Activated CD4-positive, alpha-beta T cell treated with anti-CD3 and anti-CD28 coated beads, Interleukin-2, amount 10 ng/mL, durations not matched to agents 24 days and 14 days (primary cell): ENCODE results near the gene DDIAS. TPM values are rescaled to one million over a fixed set of nuclear protein-coding genes. Genes with fewer than 3 reads are reported as not detected.
"Not testable (repeated sequence)": the region's sequence is repeated elsewhere in the genome, so short reads cannot be mapped to it uniquely, and the experiment has no call there.

Experiments
- DNase-seq: peaks from one replicate; pipeline ENCODE4 v3.0.0; 2022
- H3K27ac Mint-ChIP-seq: one replicate; pipeline ENCODE4 v1.8.0; 2022; ENCODE audit warnings: mild to moderate bottlenecking, mixed read lengths
- H3K27me3 Mint-ChIP-seq: one replicate; pipeline ENCODE4 v1.8.0; 2022; ENCODE audit warnings: mixed read lengths
- H3K36me3 Mint-ChIP-seq: one replicate; pipeline ENCODE4 v1.8.0; 2022; ENCODE audit warnings: low read depth, mild to moderate bottlenecking, mixed read lengths
- H3K4me1 Mint-ChIP-seq: one replicate; pipeline ENCODE4 v1.8.0; 2021; ENCODE audit warnings: mixed read lengths
- H3K4me3 Mint-ChIP-seq: one replicate; pipeline ENCODE4 v1.8.0; 2022; ENCODE audit warnings: mild to moderate bottlenecking, moderate library complexity, mixed read lengths
- H3K9me3 Mint-ChIP-seq: one replicate; pipeline ENCODE4 v1.8.0; 2021; ENCODE audit warnings: mixed read lengths
- intact Hi-C: fragments of 100-400 bp; cut with micrococcal nuclease; formaldehyde crosslinking; loops from one replicate; pipeline ENCODE4 v1.15.1; 2023
- total RNA-seq: library from RNA; stranded (reverse); gene quantifications from 2 replicates; pipeline ENCODE4 v1.2.3, GENCODE V29; 2022

The DDIAS gene
- total RNA-seq = 25.2 and 26.9 TPM in 2 replicates

- Mint-ChIP-seq H3K4me3 (peak within 1 kb of the TSS; percentile 92), H3K27me3 (no peaks in the 10 kb centered on the region), H3K9me3 (no peaks in the 10 kb centered on the region), H3K27ac (peak within 1 kb of the TSS; percentile 100), H3K36me3 (peaks cover 2% of the 10 kb centered on the region), H3K4me1 (peaks cover 48% of the 10 kb centered on the region)
- intact Hi-C loops = loop anchor here (1.0 to 5.0 kb wide), 9 partner anchors 19 to 385 kb away; partner anchors contain the start of genes ANKRD42, CCDC90B and RAB30
- peak; percentile 98 for DNase-seq
Measured at GRCh38 chr11:82901165-82901921, at the start of gene DDIAS. Gene DDIAS (plus strand): TSS chr11:82901736. CDS start chr11:82914739, 13,003 bp downstream.

- intact Hi-C loops = no loop called here
- no peaks in the 10 kb centered on the region for H3K9me3 Mint-ChIP-seq
- DNase-seq = no peak
- H3K27ac Mint-ChIP-seq = no peak overlapping the region
- peaks cover 4% of the 10 kb centered on the region for H3K4me1 Mint-ChIP-seq
- no peaks in the 10 kb centered on the region for H3K36me3 Mint-ChIP-seq
- H3K27me3 Mint-ChIP-seq = no peaks in the 10 kb centered on the region
- no peak overlapping the region for H3K4me3 Mint-ChIP-seq
Measured at GRCh38 chr11:82854242-82854641, 47.3 kb upstream of the DDIAS start.

DNA sequence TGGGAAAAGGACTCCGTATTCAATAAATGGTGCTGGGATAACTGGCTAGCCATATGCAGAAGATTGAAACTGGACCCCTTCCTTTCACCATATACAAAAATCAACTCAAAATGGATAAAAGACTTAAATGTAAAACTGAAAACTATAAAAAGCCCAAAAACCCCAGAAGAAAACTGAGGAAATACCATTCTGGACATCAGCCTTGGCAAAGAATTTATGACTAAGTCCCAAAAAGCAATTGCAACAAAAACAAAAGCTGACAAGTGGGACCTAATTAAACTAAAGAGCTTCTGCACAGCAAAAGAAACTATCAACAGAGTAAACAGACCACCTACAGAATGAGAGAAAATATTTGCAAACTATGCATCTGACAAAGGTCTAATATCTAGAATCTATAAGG is 46.6 kb upstream of the DDIAS start:
- H3K27ac Mint-ChIP-seq, intact Hi-C loops, H3K4me1 Mint-ChIP-seq, H3K36me3 Mint-ChIP-seq, H3K4me3 Mint-ChIP-seq, H3K27me3 Mint-ChIP-seq, H3K9me3 Mint-ChIP-seq, DNase-seq: not testable (repeated sequence)

GRCh38 chr11:82855616-82856015 is 45.9 kb upstream of the DDIAS start:
- Mint-ChIP-seq H3K27me3 (no peaks in the 10 kb centered on the region), H3K9me3 (no peaks in the 10 kb centered on the region), H3K36me3 (no peaks in the 10 kb centered on the region), H3K4me3 (no peak overlapping the region), H3K27ac (no peak overlapping the region), H3K4me1 (peaks cover 4% of the 10 kb centered on the region)
- no peak for DNase-seq
- intact Hi-C loops = no loop called here

- Mint-ChIP-seq H3K27me3 (peaks cover 6% of the 10 kb centered on the region), H3K4me1 (peaks cover 4% of the 10 kb centered on the region), H3K9me3 (no peaks in the 10 kb centered on the region), H3K4me3 (no peak overlapping the region), H3K27ac (no peak overlapping the region), H3K36me3 (no peaks in the 10 kb centered on the region)
- intact Hi-C loops = no loop called here
- no peak for DNase-seq
Measured at GRCh38 chr11:82857145-82857544, 44.4 kb upstream of the DDIAS start.

GRCh38 chr11:82858133-82858532 is 43.4 kb upstream of the DDIAS start:
- H3K27ac Mint-ChIP-seq = no peak overlapping the region
- no peaks in the 10 kb centered on the region for H3K9me3 Mint-ChIP-seq
- peaks cover 4% of the 10 kb centered on the region for H3K4me1 Mint-ChIP-seq
- H3K4me3 Mint-ChIP-seq = no peak overlapping the region
- intact Hi-C loops = no loop called here
- no peaks in the 10 kb centered on the region for H3K36me3 Mint-ChIP-seq
- H3K27me3 Mint-ChIP-seq = peaks cover 6% of the 10 kb centered on the region
- no peak for DNase-seq

DNA sequence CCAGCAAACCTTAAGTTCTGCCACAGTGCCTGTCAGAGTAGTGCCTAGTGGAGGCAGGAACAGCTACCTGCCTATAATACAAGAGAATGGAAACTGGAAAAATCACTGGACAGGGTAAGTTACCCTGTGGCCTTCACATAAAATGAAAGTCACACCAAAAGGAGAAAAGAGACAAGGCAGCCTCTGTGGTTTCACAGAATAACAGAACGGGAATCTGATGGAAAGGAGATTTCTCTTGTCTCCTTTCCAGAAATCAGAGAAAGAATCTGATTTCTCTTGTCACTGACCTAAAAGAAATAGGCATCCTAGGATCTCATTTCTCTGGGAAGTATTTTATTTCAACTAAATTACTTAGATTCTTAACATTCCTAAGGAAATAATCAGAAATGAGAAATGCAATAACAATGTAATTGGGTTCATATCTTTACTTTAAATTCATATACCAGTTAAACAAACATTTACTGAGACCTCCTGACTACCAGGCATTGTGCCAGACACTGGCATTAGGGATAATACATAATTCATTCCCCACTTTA is 42.9 kb upstream of the DDIAS start:
- Mint-ChIP-seq H3K36me3 (no peaks in the 10 kb centered on the region), H3K9me3 (no peaks in the 10 kb centered on the region), H3K4me3 (no peak overlapping the region), H3K27ac (no peak overlapping the region), H3K27me3 (peaks cover 6% of the 10 kb centered on the region), H3K4me1 (peaks cover 4% of the 10 kb centered on the region)
- no peak for DNase-seq
- intact Hi-C loops = no loop called here

DNA sequence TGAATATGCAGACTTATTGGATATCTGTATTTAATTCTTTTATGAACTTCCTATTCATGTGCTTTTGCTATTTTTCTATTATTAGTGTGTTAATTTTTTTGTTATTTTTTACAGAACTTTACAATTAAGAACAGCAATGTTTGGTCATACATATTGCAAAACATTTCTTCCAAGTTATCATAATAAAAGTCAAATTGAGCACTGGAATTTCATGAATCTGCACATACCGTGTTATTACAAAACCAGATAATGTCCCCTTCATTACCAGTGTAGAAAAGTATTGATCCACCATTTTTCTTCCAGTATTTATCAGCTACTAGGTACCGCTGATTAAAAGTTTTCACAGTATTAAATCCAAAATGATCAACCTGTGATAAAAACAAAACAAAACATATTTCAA is 41.8 kb upstream of the DDIAS start:
- Mint-ChIP-seq H3K4me1 (no peaks in the 10 kb centered on the region), H3K27ac (no peak overlapping the region), H3K9me3 (no peaks in the 10 kb centered on the region), H3K4me3 (no peak overlapping the region), H3K27me3 (peaks cover 6% of the 10 kb centered on the region), H3K36me3 (no peaks in the 10 kb centered on the region)
- DNase-seq = no peak
- intact Hi-C loops = no loop called here

DNA sequence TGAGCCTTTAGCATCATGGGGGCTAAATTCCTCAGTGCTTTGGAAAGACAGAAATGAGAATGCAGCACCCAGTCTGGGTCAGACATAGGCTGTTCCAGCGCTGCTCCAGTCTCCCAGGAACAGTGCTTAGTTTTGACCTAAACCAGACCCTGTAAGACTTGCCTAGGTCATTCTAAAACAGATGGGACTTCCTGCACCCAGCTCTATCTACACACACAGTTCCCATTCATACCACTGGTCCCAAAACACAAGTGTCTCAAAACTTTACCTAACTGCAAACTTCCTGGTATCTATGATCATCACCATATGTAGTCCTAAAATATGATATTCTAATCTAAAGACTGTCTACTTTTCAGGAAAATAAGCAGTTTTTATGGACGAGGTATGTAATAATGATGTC is 39.2 kb upstream of the DDIAS start:
- intact Hi-C loops = no loop called here
- Mint-ChIP-seq H3K36me3 (no peaks in the 10 kb centered on the region), H3K9me3 (no peaks in the 10 kb centered on the region), H3K27me3 (peaks cover 7% of the 10 kb centered on the region), H3K4me1 (peaks cover 2% of the 10 kb centered on the region), H3K4me3 (no peak overlapping the region), H3K27ac (no peak overlapping the region)
- no peak for DNase-seq

DNA sequence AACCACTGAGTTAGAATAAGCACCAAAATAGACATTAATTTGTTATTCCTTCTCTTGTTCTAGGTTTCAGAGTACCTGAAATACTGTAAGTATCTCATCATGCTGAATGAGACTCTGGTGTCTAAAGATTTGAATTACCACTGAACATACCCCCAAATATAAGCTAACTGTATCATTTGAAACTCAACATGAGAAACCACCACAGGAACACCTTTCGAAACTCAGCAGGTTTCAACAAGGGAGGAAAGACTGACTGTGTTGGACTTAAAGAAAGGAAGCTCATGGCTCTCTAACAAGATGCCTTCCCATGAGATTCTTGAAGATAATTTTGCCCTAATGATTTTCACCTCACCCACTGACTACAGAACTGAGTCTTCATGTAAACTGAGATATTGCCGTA is 38.3 kb upstream of the DDIAS start:
- Mint-ChIP-seq H3K27me3 (peaks cover 7% of the 10 kb centered on the region), H3K27ac (no peak overlapping the region), H3K4me1 (peaks cover 6% of the 10 kb centered on the region), H3K36me3 (no peaks in the 10 kb centered on the region), H3K4me3 (no peak overlapping the region), H3K9me3 (no peaks in the 10 kb centered on the region)
- no peak for DNase-seq
- intact Hi-C loops = no loop called here

- peaks cover 7% of the 10 kb centered on the region for H3K27me3 Mint-ChIP-seq
- H3K4me1 Mint-ChIP-seq = peaks cover 6% of the 10 kb centered on the region
- H3K4me3 Mint-ChIP-seq = no peak overlapping the region
- no peaks in the 10 kb centered on the region for H3K36me3 Mint-ChIP-seq
- DNase-seq = peak; percentile 65
- H3K27ac Mint-ChIP-seq = no peak overlapping the region
- no peaks in the 10 kb centered on the region for H3K9me3 Mint-ChIP-seq
- intact Hi-C loops = loop anchor here (1.0 kb wide), 1 partner anchor 146 kb away; no protein-coding TSS in a partner anchor
Measured at GRCh38 chr11:82864268-82864667, 37.3 kb upstream of the DDIAS start.

GRCh38 chr11:82865841-82866240 is 35.7 kb upstream of the DDIAS start:
- intact Hi-C loops = loop anchor here (2.0 kb wide), 2 partner anchors 35 to 61 kb away; partner anchors contain the start of genes DDIAS and PRCP
- Mint-ChIP-seq H3K27me3 (peaks cover 7% of the 10 kb centered on the region), H3K4me3 (no peak overlapping the region), H3K4me1 (peaks cover 6% of the 10 kb centered on the region), H3K27ac (no peak overlapping the region), H3K36me3 (no peaks in the 10 kb centered on the region), H3K9me3 (no peaks in the 10 kb centered on the region)
- DNase-seq = no peak

DNA sequence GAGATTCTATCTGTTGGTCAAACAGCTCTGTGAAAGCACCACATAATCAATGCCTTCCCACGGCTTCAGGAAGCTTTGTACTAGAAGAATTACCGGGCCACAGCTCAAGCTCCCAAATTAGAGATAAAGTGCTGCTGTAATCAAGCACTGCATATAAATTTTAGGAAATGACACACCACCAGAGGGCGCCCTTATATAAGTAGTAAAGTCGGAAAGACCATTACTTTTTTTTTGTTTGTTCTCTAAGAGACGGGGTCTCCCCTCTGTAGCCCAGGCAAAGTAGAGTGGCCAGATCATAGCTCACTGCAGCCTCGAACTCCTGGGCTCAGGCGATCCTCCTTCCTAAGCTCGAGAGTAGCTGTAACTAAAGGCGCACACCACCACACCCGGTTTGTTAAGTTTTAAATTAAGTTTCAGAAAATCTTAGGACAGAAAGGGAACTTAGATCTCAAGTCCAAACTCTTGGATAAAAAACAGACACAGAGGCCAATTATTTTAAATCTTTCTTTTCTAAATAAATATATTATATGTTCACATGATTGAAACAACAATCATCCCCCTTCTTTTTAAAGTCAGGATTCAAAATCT is 33.9 kb upstream of the DDIAS start:
- H3K27me3 Mint-ChIP-seq = peaks cover 2% of the 10 kb centered on the region
- H3K27ac Mint-ChIP-seq = no peak overlapping the region
- H3K4me3 Mint-ChIP-seq = no peak overlapping the region
- intact Hi-C loops = loop anchor here (1.0 to 2.0 kb wide), 3 partner anchors 33 to 383 kb away; partner anchors contain the start of genes DDIAS and PRCP
- H3K4me1 Mint-ChIP-seq = peaks cover 6% of the 10 kb centered on the region
- H3K9me3 Mint-ChIP-seq = no peaks in the 10 kb centered on the region
- peak; percentile 93 for DNase-seq
- no peaks in the 10 kb centered on the region for H3K36me3 Mint-ChIP-seq

- H3K4me3 Mint-ChIP-seq = no peak overlapping the region
- intact Hi-C loops = no loop called here
- peaks cover 2% of the 10 kb centered on the region for H3K27me3 Mint-ChIP-seq
- DNase-seq = no peak
- H3K9me3 Mint-ChIP-seq = peaks cover 3% of the 10 kb centered on the region
- peaks cover 4% of the 10 kb centered on the region for H3K36me3 Mint-ChIP-seq
- H3K4me1 Mint-ChIP-seq = peaks cover 22% of the 10 kb centered on the region
- H3K27ac Mint-ChIP-seq = no peak overlapping the region
Measured at GRCh38 chr11:82869657-82870056, 31.9 kb upstream of the DDIAS start.
